ENCODE data around the gene ZYX. TPM values are rescaled to one million over a fixed set of nuclear protein-coding genes. Genes with fewer than 3 reads are reported as not detected.
A peak's percentile ranks its signal among the peaks of the same experiment; 100 is the strongest.

Gene ZYX
- total and polyA plus RNA-seq, 9 of the 15 experiments (the other 6 are each of a cell fraction or from before 2014, with no cell fraction given), result 1.8 to 130 (median 15.7) TPM

- TF ChIP-seq POLR2B (IDR thresholded peaks at IDR 0.05; ENCODE audit: low read depth, partially characterized antibody), result peak; percentile 72
- no peak for TF ChIP-seq TOE1 (IDR thresholded peaks at IDR 0.05; ENCODE audit: borderline replicate concordance)
- 0 out of 2 replicates have a peak, but pooled peaks have one; percentile 34 for TF ChIP-seq TOE1 (CRISPR knock-in tag; IDR thresholded peaks at IDR 0.05; ENCODE audit: borderline replicate concordance, low read depth)
- no peak for TF ChIP-seq RAD21 (CRISPR knock-in tag; conservative IDR thresholded peaks at IDR 0.05 in 1 of 2, IDR thresholded peaks at IDR 0.05 in 1 of 2)
- TF ChIP-seq HMBOX1 (IDR thresholded peaks at IDR 0.05), result no peak
- peak in 1 of 2 experiments; percentile 33; a peak in 1 of 4 replicates for TF ChIP-seq HDAC1 (IDR thresholded peaks at IDR 0.05)
- TF ChIP-seq, protein P1, sequence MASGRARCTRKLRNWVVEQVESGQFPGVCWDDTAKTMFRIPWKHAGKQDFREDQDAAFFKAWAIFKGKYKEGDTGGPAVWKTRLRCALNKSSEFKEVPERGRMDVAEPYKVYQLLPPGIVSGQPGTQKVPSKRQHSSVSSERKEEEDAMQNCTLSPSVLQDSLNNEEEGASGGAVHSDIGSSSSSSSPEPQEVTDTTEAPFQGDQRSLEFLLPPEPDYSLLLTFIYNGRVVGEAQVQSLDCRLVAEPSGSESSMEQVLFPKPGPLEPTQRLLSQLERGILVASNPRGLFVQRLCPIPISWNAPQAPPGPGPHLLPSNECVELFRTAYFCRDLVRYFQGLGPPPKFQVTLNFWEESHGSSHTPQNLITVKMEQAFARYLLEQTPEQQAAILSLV (tag; IDR thresholded peaks at IDR 0.05), result peak; percentile 58; the same call in 1 of the 2 replicates
- peak; percentile 85 for TF ChIP-seq OTX1 (CRISPR knock-in tag; IDR thresholded peaks at IDR 0.05)
- no peak for TF ChIP-seq ZNF785 (CRISPR knock-in tag; IDR thresholded peaks at IDR 0.05)
- peak; percentile 37; the same call in 1 of the 2 replicates for TF ChIP-seq PHB2 (IDR thresholded peaks at IDR 0.05; ENCODE audit: low read depth)
- peak; percentile 41; the same call in 1 of the 2 replicates for TF ChIP-seq EGR1 (conservative IDR thresholded peaks at IDR 0.05)
- no peak for TF ChIP-seq ZNF146 (CRISPR knock-in tag; IDR thresholded peaks at IDR 0.05; ENCODE audit: unreplicated experiment)
- no peak for TF ChIP-seq TGIF2 (CRISPR knock-in tag; IDR thresholded peaks at IDR 0.05)
- TF ChIP-seq MYC (IDR thresholded peaks at IDR 0.05; ENCODE audit: low read depth, low read length), result no peak
- no peak for TF ChIP-seq MYC (CRISPR knock-in tag; IDR thresholded peaks at IDR 0.05; ENCODE audit: borderline replicate concordance, low read depth)
- peak; percentile 45; the same call in 1 of the 2 replicates for TF ChIP-seq SPI1 (IDR thresholded peaks at IDR 0.05; ENCODE audit: borderline replicate concordance, low read depth, low read length)
- 0 out of 2 replicates have a peak, but pooled peaks have one; percentile 20 for TF ChIP-seq ZNF253 (CRISPR knock-in tag; conservative IDR thresholded peaks at IDR 0.05)
- TF ChIP-seq RBM34 (IDR thresholded peaks at IDR 0.05; ENCODE audit: borderline replicate concordance, insufficient read depth, low read length), result no peak
- no peak for TF ChIP-seq RBM25 (IDR thresholded peaks at IDR 0.05; ENCODE audit: low read depth, low read length, severe bottlenecking)
- peak; percentile 36; the same call in 1 of the 2 replicates for TF ChIP-seq HLTF (IDR thresholded peaks at IDR 0.05)
- no peak for TF ChIP-seq MTA1 (IDR thresholded peaks at IDR 0.05; ENCODE audit: borderline replicate concordance)
- TF ChIP-seq NR1H2 (CRISPR knock-in tag; IDR thresholded peaks at IDR 0.05), result no peak
- peak; percentile 56 for TF ChIP-seq PHF20 (IDR thresholded peaks at IDR 0.05; ENCODE audit: partially characterized antibody)
- no peak for TF ChIP-seq FOSL1 (tag; conservative IDR thresholded peaks at IDR 0.05)
- TF ChIP-seq MTA3 (IDR thresholded peaks at IDR 0.05; ENCODE audit: borderline replicate concordance), result no peak
- no peak for TF ChIP-seq XRCC4 (IDR thresholded peaks at IDR 0.05; ENCODE audit: extremely low read depth, insufficient read depth, insufficient read length)
- no peak for TF ChIP-seq NFE2L1 (tag; IDR thresholded peaks at IDR 0.05; ENCODE audit: borderline replicate concordance, low read depth)
- no peak for TF ChIP-seq E2F3 (CRISPR knock-in tag; IDR thresholded peaks at IDR 0.05)
Observed at GRCh38 chr7:143384661-143385631, 3.8 kb downstream of the ZYX start (continued).

Measured in K562 (cell line).